Right atrium auricular region (tissue), 2 donors: Measurements from ENCODE around the gene CDH2. TPM values are rescaled to one million over a fixed set of nuclear protein-coding genes. Genes with fewer than 3 reads are reported as not detected.

Experiments
- DNase-seq: peaks from one replicate; pipeline ENCODE4 v3.0.0-alpha.2; 2019; ENCODE audit warnings: low spot score
- H3K27ac ChIP-seq, 2 donors: fragments of 200-600 bp; sonication (generic); 1 replicate in 1 of 2; 2 replicates in 1 of 2; pipeline ENCODE4 v1.5.1; 2016 to 2019
- H3K27me3 ChIP-seq, 2 donors: fragments of 200-600 bp; sonication (generic); one replicate each; pipeline versions ENCODE4 v1.5.1 to v1.6.0; 2017 to 2019
- H3K36me3 ChIP-seq: fragments of 200-600 bp; sonication (generic); one replicate; pipeline ENCODE4 v1.5.1; 2016
- H3K4me1 ChIP-seq, 2 donors: fragments of 200-600 bp; sonication (generic); one replicate each; pipeline versions ENCODE4 v1.5.1 to v1.6.0; 2017 to 2019
- H3K4me3 ChIP-seq, 2 donors: fragments of 200-600 bp; sonication (generic); 1 replicate in 1 of 2; 2 replicates in 1 of 2; pipeline ENCODE4 v1.5.1; 2017 to 2019; ENCODE audit warnings: mild to moderate bottlenecking in 1 of 2, moderate library complexity in 1 of 2
- H3K9me3 ChIP-seq, 2 donors: fragments of 200-600 bp; sonication (generic); one replicate each; pipeline ENCODE4 v1.5.1; 2019
- total RNA-seq, 2 donors: library from RNA; depleted of rRNA; stranded (reverse); fragments of >200 nt; gene quantifications; one replicate each; pipeline ENCODE4 v1.1.0, GENCODE V29; 2016
- TF ChIP-seq, protein P1 (sequence below), 2 donors: fragments of 200-600 bp; sonication (generic); IDR thresholded peaks; one replicate each; pipeline ENCODE4 v1.5.1; 2019; ENCODE audit warnings: antibody characterized with exemption in 2 of 2

CDH2 gene
- total RNA-seq, 2 donors from 2014 or later = 205 to 269 TPM

DNA sequence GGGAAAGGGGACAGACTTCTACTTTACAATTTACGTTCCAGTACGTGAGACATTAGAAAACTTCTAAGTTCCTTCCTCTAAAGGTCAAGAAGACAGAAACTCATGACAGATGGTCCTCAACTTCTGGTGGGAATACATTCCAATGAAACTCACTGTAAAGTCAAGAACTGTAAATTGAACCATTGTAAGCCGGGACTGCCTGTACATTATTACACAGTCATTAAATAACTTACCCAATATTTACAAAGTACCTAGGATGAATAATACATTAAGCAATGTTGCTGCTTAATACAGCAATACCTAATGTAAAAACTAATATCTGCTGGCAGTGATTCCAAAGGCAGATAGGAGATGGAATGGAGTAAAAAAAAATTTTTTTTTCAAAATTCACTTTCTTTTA lies 51.9 kb downstream of the CDH2 start:
- Histone ChIP-seq H3K4me3 (no peak overlapping the region), H3K27ac (peak overlapping the region; percentile 6 to 85), H3K27me3 (no peaks in the 10 kb centered on the region), H3K4me1 (peaks cover 0 to 47% of the 10 kb centered on the region in 2 donors), H3K36me3 (no peaks in the 10 kb centered on the region), H3K9me3 (no peaks in the 10 kb centered on the region)
- no peak for DNase-seq
- TF ChIP-seq, protein P1, sequence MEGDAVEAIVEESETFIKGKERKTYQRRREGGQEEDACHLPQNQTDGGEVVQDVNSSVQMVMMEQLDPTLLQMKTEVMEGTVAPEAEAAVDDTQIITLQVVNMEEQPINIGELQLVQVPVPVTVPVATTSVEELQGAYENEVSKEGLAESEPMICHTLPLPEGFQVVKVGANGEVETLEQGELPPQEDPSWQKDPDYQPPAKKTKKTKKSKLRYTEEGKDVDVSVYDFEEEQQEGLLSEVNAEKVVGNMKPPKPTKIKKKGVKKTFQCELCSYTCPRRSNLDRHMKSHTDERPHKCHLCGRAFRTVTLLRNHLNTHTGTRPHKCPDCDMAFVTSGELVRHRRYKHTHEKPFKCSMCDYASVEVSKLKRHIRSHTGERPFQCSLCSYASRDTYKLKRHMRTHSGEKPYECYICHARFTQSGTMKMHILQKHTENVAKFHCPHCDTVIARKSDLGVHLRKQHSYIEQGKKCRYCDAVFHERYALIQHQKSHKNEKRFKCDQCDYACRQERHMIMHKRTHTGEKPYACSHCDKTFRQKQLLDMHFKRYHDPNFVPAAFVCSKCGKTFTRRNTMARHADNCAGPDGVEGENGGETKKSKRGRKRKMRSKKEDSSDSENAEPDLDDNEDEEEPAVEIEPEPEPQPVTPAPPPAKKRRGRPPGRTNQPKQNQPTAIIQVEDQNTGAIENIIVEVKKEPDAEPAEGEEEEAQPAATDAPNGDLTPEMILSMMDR (IDR thresholded peaks at IDR 0.05) = no peak

DNA sequence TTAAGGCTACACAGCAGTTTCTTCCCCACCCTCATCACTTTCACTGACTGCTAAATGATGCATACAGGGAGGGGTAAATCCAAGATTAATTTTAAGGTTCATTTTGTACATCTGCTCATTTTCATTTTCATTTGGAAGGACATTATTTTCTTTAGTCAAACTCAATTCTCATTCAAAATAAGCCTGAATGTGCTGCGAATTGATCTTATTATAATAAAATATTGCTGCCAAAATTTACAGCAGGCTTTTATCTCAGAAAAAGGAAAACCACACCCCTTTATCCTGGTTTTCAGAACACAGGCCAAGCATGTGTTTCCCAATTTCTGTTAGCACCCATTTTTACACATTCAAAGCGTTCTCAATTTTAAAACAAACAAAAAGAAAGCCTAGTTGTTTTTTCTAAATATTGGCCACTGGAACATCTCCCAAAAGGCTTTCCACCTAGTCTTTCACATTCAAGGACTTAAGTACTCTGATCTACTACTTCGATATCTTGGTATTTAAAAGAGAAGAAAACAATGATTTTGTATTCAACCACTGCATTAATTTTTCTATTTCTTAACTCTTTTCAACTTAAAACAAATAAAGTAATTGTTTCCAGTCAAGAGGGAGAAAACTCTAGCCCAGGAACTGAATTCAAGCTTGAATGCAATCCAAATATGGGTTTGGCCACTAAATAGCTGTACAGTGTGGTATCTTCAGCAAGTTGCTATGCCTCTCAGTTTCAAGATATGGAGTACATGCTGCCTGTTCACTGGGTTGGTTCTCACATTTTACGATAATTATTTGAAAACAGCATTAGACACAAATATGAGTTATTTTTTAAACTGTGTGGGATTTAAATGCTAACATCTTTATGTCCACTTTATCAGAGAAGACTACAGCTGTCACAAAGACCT lies 52.5 kb downstream of the CDH2 start:
- H3K9me3 ChIP-seq = no peaks in the 10 kb centered on the region
- H3K27ac ChIP-seq = peak overlapping the region; percentile 6 to 85
- H3K4me1 ChIP-seq = peaks cover 0 to 41% of the 10 kb centered on the region in 2 donors
- TF ChIP-seq, protein P1 (IDR thresholded peaks at IDR 0.05) = no peak
- no peak overlapping the region for H3K4me3 ChIP-seq
- H3K27me3 ChIP-seq = no peaks in the 10 kb centered on the region
- H3K36me3 ChIP-seq = no peaks in the 10 kb centered on the region
- DNase-seq = no peak

DNA sequence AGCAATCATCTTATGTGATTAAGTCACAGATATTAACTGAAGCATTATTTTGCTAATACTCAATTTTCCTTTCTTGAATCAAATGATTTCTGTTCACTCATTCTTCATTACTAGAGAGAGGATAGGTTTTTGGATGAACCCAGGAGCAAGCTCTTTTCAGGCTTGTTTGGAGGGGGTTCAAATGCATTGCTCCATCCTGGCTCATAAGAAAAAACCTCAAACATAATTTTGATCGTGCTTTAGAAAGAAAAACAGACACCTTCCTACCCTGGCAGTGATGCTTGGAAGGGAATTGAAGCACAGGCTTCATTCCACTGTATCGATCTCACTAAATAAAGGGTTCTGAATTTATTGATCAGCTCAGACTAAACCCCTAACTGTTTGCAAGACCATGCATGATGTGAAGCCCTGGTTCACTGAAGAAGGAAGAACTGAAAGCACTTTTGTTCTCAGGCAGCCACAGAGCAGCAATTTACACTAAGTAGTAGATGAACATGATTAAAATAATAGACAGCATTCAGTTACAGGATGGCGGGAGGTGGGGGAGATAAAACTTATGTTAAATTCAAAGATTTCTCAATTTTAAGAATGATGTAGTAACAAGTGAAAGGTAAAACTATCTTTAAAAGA lies 53.4 kb downstream of the CDH2 start:
- no peaks in the 10 kb centered on the region for H3K27me3 ChIP-seq
- DNase-seq = no peak
- no peak overlapping the region for H3K4me3 ChIP-seq
- no peaks in the 10 kb centered on the region for H3K9me3 ChIP-seq
- TF ChIP-seq, protein P1 (IDR thresholded peaks at IDR 0.05) = no peak
- H3K27ac ChIP-seq = peak overlapping the region; percentile 6 to 85
- peaks cover 0 to 35% of the 10 kb centered on the region in 2 donors for H3K4me1 ChIP-seq
- no peaks in the 10 kb centered on the region for H3K36me3 ChIP-seq

DNA sequence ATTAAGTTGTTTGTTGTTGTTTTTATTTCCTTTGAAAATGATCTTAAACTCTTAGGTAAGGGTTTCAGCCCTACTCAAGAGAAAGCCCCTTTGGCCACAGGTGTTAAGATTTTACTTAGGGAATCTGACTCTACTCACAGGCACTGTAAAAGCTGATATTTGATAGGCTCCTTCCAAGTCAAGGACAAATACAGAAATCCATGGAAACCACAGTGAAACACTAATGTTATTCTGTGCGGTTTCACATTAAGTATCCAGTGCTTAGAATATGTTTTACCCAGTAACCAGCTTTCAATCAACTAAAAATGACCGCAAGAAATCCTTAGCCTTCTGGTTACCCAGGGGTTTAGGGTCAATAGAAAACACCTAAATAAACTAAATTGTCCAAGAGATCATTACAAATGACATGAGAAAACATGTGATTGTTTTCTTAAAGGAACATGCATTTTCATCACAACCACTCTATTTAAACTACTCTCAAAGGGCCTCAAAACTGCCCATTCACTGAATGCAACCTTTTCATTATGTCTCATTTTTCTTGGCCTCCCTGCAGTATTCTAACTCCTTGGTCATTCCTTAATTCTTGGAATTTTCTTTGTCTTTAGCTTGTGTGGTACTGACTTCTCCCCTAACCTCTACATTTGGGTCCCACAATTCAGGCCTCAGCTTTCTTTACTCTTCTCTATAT lies 56.0 kb downstream of the CDH2 start:
- Histone ChIP-seq H3K4me3 (no peak overlapping the region), H3K27me3 (no peaks in the 10 kb centered on the region), H3K9me3 (no peaks in the 10 kb centered on the region), H3K36me3 (no peaks in the 10 kb centered on the region), H3K27ac (peak overlapping the region in 1 of 2 donors; percentile 29), H3K4me1 (peaks cover 0 to 33% of the 10 kb centered on the region in 2 donors)
- no peak for DNase-seq
- TF ChIP-seq, protein P1 (IDR thresholded peaks at IDR 0.05) = no peak

DNA sequence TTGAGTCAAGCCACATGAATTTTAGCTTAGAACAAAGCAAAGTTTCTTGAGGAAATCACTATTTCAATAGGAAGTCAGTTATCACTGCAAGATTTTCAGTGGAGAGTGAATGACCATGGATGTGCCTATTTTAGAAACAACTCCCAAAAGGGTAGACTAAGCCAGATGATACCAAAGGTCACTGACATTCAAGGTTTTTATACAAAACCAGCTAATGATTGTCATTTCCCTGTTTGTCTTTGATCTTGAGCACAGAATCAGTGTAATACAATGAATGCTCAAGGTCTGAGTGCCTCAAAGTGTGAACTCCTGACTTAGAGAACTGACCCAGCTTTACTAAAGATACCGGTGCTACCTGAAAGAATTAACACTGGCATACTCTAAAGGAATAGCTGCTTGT lies 60.5 kb downstream of the CDH2 start:
- TF ChIP-seq, protein P1 (IDR thresholded peaks at IDR 0.05) = no peak
- H3K4me1 ChIP-seq = peaks cover 0 to 20% of the 10 kb centered on the region in 2 donors
- H3K27me3 ChIP-seq = no peaks in the 10 kb centered on the region
- DNase-seq = no peak
- no peaks in the 10 kb centered on the region for H3K36me3 ChIP-seq
- H3K27ac ChIP-seq = peak overlapping the region in 1 of 2 donors; percentile 87
- H3K4me3 ChIP-seq = no peak overlapping the region
- no peaks in the 10 kb centered on the region for H3K9me3 ChIP-seq
